OCI-LY7 (cell line): ENCODE measurements around the gene SUSD3. TPM values are rescaled to one million over a fixed set of nuclear protein-coding genes. Genes with fewer than 3 reads are reported as not detected.

Source experiments
- BruUV-seq: library from RNA; stranded (reverse); fragments of 400-500 nt; replicated peaks from 2 replicates; lab custom pipeline; 2021; lab: Mats Ljungman, UMichigan
- CTCF ChIA-PET: fragments of 300-600 bp; sonication (Branson Sonifier 250); formaldehyde crosslinking; loops from one replicate; lab custom pipeline; 2022; ENCODE audit warnings: antibody characterized with exemption; ENCODE audit not compliant: unreplicated experiment; lab: Charles Lee
- POLR2A ChIA-PET: fragments of 300-600 bp; sonication (Branson Sonifier 250); formaldehyde crosslinking; loops from one replicate; lab custom pipeline; 2022; ENCODE audit warnings: antibody characterized with exemption; lab: Charles Lee
- DNase-seq: peaks from one replicate; pipeline ENCODE4 v3.0.0-alpha.2; 2015; ENCODE audit warnings: low spot score
- H2AFZ ChIP-seq: fragments of 200-600 bp; sonication (generic), shearing (Covaris generic); 2 replicates; pipeline ENCODE4 v1.6.1; 2014; ENCODE audit warnings: mild to moderate bottlenecking, antibody characterized with exemption, low read length, moderate library complexity
- H3K27ac ChIP-seq: fragments of 200-600 bp; sonication (generic); 2 replicates; pipeline ENCODE4 v1.5.1; 2014; ENCODE audit warnings: mixed run types, low read depth, mild to moderate bottlenecking, moderate library complexity, low read length, inconsistent platforms; ENCODE audit not compliant: poor library complexity, severe bottlenecking
- H3K36me3 ChIP-seq: fragments of 200-600 bp; sonication (generic); 2 replicates; pipeline ENCODE4 v1.6.1; 2014; ENCODE audit warnings: mild to moderate bottlenecking, antibody characterized with exemption, low read length, moderate library complexity, mixed read lengths; ENCODE audit not compliant: insufficient read depth
- H3K4me1 ChIP-seq: fragments of 200-600 bp; sonication (generic); 2 replicates; pipeline ENCODE4 v1.5.1; 2014; ENCODE audit warnings: mild to moderate bottlenecking, low read length; ENCODE audit not compliant: insufficient read depth, poor library complexity, severe bottlenecking
- H3K4me2 ChIP-seq: fragments of 200-600 bp; sonication (generic); 2 replicates; pipeline ENCODE4 v1.6.1; 2014; ENCODE audit warnings: mild to moderate bottlenecking, low read length
- H3K4me3 ChIP-seq: fragments of 200-600 bp; sonication (generic); 2 replicates; pipeline ENCODE4 v1.5.1; 2014; ENCODE audit warnings: mild to moderate bottlenecking, low read depth, low read length; ENCODE audit not compliant: poor library complexity, severe bottlenecking
- H3K79me2 ChIP-seq: fragments of 200-600 bp; sonication (generic); 2 replicates; pipeline ENCODE4 v1.6.1; 2016; ENCODE audit warnings: low read depth, mild to moderate bottlenecking, low read length, moderate library complexity, mixed read lengths; ENCODE audit not compliant: insufficient read depth
- H3K9me2 ChIP-seq: fragments of 200-600 bp; sonication (generic); 2 replicates; pipeline ENCODE4 v1.6.1; 2016; ENCODE audit warnings: mild to moderate bottlenecking, low read length, mixed read lengths; ENCODE audit not compliant: insufficient read depth
- H3K9me3 ChIP-seq: fragments of 200-600 bp; sonication (generic); 2 replicates; pipeline ENCODE4 v1.6.1; 2014; ENCODE audit warnings: mild to moderate bottlenecking, mixed run types, low read length, mixed read lengths
- H4K20me1 ChIP-seq: fragments of 200-600 bp; sonication (generic); 2 replicates; pipeline ENCODE4 v1.6.1; 2014; ENCODE audit warnings: mild to moderate bottlenecking, antibody characterized with exemption, low read length, moderate library complexity, mixed read lengths; ENCODE audit not compliant: insufficient read depth
- EZH2phosphoT487 ChIP-seq: fragments of 200-600 bp; sonication (generic); IDR thresholded peaks from 2 replicates; pipeline ENCODE4 v1.6.1; 2018; ENCODE audit warnings: low read depth, borderline replicate concordance, mild to moderate bottlenecking, mixed run types, antibody characterized with exemption, low read length, moderate library complexity, mixed read lengths
- intact Hi-C: fragments of 100-400 bp; cut with micrococcal nuclease; formaldehyde crosslinking; loops from one replicate; pipeline ENCODE4 v1.10.0; 2022; ENCODE audit not compliant: unreplicated experiment
- total RNA-seq, 2 experiments: library from RNA; depleted of rRNA in 1 of 2; stranded (reverse); fragments of >200 nt in 1 of 2; shearing (Covaris generic) in 1 of 2; gene quantifications; 2 replicates each; pipeline ENCODE4 v1.2.3, GENCODE V29; 2014 to 2022
- TF ChIP-seq, protein P1 (sequence below): fragments of 200-600 bp; sonication (generic); conservative IDR thresholded peaks from 2 replicates; pipeline ENCODE4 v1.5.1; 2014; ENCODE audit warnings: mild to moderate bottlenecking, antibody characterized with exemption, low read length, moderate library complexity, mixed read lengths

Gene SUSD3
- total RNA-seq, 2 experiments from 2014 or later, result 94.1 to 201 TPM

- Histone ChIP-seq H3K36me3 (no peaks in the 10 kb centered on the region), H3K9me3 (no peaks in the 10 kb centered on the region), H2AFZ (no peak overlapping the region), H3K4me1 (peaks cover 26% of the 10 kb centered on the region), H3K4me3 (no peak overlapping the region), H4K20me1 (no peaks in the 10 kb centered on the region), H3K9me2 (no peaks in the 10 kb centered on the region), H3K27ac (no peak overlapping the region), H3K4me2 (no peak overlapping the region), H3K79me2 (no peaks in the 10 kb centered on the region)
- no TSS peak for BruUV-seq
- ChIA-PET POLR2A (no interaction called here), CTCF (no interaction called here)
- no peak for DNase-seq
- TF ChIP-seq EZH2phosphoT487, result no peak
- TF ChIP-seq, protein P1, sequence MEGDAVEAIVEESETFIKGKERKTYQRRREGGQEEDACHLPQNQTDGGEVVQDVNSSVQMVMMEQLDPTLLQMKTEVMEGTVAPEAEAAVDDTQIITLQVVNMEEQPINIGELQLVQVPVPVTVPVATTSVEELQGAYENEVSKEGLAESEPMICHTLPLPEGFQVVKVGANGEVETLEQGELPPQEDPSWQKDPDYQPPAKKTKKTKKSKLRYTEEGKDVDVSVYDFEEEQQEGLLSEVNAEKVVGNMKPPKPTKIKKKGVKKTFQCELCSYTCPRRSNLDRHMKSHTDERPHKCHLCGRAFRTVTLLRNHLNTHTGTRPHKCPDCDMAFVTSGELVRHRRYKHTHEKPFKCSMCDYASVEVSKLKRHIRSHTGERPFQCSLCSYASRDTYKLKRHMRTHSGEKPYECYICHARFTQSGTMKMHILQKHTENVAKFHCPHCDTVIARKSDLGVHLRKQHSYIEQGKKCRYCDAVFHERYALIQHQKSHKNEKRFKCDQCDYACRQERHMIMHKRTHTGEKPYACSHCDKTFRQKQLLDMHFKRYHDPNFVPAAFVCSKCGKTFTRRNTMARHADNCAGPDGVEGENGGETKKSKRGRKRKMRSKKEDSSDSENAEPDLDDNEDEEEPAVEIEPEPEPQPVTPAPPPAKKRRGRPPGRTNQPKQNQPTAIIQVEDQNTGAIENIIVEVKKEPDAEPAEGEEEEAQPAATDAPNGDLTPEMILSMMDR, result no peak
- intact Hi-C loops, result no loop called here
These were observed 54.4 kb downstream of the SUSD3 start for GRCh38 chr9:93112864-93113389.

DNA sequence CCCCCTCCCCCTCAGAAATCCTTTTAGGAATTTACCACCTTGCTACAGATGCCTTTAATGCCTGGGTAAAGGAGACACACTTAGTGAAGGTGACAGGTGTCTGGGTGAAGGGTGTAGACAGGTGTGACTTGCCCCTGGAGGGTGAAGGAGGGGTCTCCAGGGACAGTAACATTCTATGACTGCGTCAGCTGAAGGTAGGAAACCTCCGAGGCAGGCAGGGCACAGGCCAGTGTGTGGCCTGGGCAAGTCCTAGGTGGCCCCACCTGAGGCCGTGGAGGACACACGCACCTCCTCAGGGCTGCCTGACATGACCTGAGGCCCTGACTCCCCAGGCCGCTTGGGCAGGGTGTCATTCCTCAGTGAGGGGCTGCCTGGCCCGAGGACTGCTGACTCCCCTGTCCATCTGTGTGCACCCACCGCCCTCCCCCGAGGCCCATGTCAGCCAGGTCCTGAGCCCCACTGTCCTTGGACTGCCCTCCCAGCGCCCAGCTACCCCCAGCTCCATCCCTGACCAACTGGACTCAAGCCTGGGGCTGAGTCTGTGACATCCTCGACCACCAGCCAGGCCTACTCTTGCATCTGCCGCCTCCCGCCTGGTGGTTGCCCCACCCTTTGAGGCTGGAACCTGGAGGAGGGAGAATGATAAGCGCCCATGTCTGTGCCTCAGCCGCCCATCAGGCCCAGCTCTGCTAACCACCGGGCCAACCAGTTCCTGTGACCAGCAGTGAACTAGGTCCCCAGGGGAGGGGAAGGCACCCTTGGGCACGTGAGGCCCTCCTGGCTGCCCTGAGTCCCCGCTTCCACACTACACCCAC lies 55.9 kb downstream of the SUSD3 start:
- Histone ChIP-seq H2AFZ (no peak overlapping the region), H3K79me2 (no peaks in the 10 kb centered on the region), H3K9me2 (no peaks in the 10 kb centered on the region), H3K36me3 (no peaks in the 10 kb centered on the region), H3K9me3 (no peaks in the 10 kb centered on the region), H3K4me2 (no peak overlapping the region), H3K4me1 (peaks cover 14% of the 10 kb centered on the region), H4K20me1 (no peaks in the 10 kb centered on the region), H3K27ac (no peak overlapping the region), H3K4me3 (no peak overlapping the region)
- no TSS peak for BruUV-seq
- POLR2A ChIA-PET, result no interaction called here
- DNase-seq, result no peak
- TF ChIP-seq, protein P1, result no peak
- no peak for TF ChIP-seq EZH2phosphoT487
- intact Hi-C loops, result no loop called here
- CTCF ChIA-PET, result no interaction called here

GRCh38 chr9:93114984-93115335 lies 56.5 kb downstream of the SUSD3 start:
- no peaks in the 10 kb centered on the region for H3K9me2 ChIP-seq
- H3K9me3 ChIP-seq, result no peaks in the 10 kb centered on the region
- DNase-seq, result no peak
- H3K4me2 ChIP-seq, result no peak overlapping the region
- H3K79me2 ChIP-seq, result no peaks in the 10 kb centered on the region
- H3K27ac ChIP-seq, result no peak overlapping the region
- H2AFZ ChIP-seq, result no peak overlapping the region
- ChIA-PET POLR2A (no interaction called here), CTCF (no interaction called here)
- intact Hi-C loops, result no loop called here
- no peaks in the 10 kb centered on the region for H4K20me1 ChIP-seq
- no TSS peak for BruUV-seq
- H3K36me3 ChIP-seq, result no peaks in the 10 kb centered on the region
- peaks cover 18% of the 10 kb centered on the region for H3K4me1 ChIP-seq
- H3K4me3 ChIP-seq, result no peak overlapping the region
- TF ChIP-seq, protein P1, result no peak
- no peak for TF ChIP-seq EZH2phosphoT487
